Measurements from ENCODE around the gene PSMB5. TPM values are rescaled to one million over a fixed set of nuclear protein-coding genes. Genes with fewer than 3 reads are reported as not detected.

Gene PSMB5
- total and polyA plus RNA-seq, 2 of the 13 experiments (the other 11 are each of a cell fraction or from before 2014, with no cell fraction given) = 705 to 871 TPM

- Histone ChIP-seq H3K4me2 (ENCODE audit: low read depth, low read length) (no peak overlapping the region), H3K27ac (ENCODE audit: extremely low read length, insufficient read depth, low read length) (no peak overlapping the region), H3K9me3 (ENCODE audit: low read length) (no peaks in the 10 kb centered on the region), H4K20me1 (ENCODE audit: insufficient read depth, low read length) (no peaks in the 10 kb centered on the region), H3K36me3 (replicated peaks in 1 of 2; ENCODE audit: control insufficient read depth in 1 of 2, insufficient read depth in 2 of 2, low read length in 2 of 2) (peaks cover 4 to 10% of the 10 kb centered on the region in 2 experiments), H3K4me3 (replicated peaks in 1 of 3; ENCODE audit: insufficient read depth in 1 of 3, low read depth in 2 of 3, low read length in 3 of 3) (no peak overlapping the region), H2AFZ (ENCODE audit: low read length) (no peak overlapping the region), H3K9ac (ENCODE audit: insufficient read depth, low read depth, low read length) (no peak overlapping the region), H3K4me1 (ENCODE audit: insufficient read depth, low read length) (peaks cover 8% of the 10 kb centered on the region), H3K27me3 (ENCODE audit: control insufficient read depth in 1 of 2, insufficient read depth in 2 of 2, low read length in 2 of 2) (no peaks in the 10 kb centered on the region), H3K79me2 (ENCODE audit: insufficient read depth, low read length) (no peaks in the 10 kb centered on the region)
- ATAC-seq (peak; percentile 6), DNase-seq (ENCODE audit: low spot score) (no peak), FAIRE-seq (no peak)
- ChIA-PET POLR2A (interaction anchor here (1.2 to 15.1 kb wide), 3 partner anchors 13 to 14 kb away, joined by 5 to 203 read pairs (median 5); partner anchors contain the start of gene PSMB5), CTCF (ENCODE audit: low intra/inter-chr PET ratio, low total read pairs) (no interaction called here)
- WGBS (ENCODE audit: low lambda C conversion rate) = 96% methylated on average over 7 of the region's 7 CpGs
- TF ChIP-seq ZNF251 (CRISPR knock-in tag; IDR thresholded peaks at IDR 0.05) = 0 out of 2 replicates have a peak, but pooled peaks have one; percentile 41
- 0 out of 2 replicates have a peak, but pooled peaks have one; percentile 3 for TF ChIP-seq TRAFD1 (CRISPR knock-in tag; IDR thresholded peaks at IDR 0.05; ENCODE audit: borderline replicate concordance)
- TF ChIP-seq ZNF230 (CRISPR knock-in tag; IDR thresholded peaks at IDR 0.05) = 0 out of 2 replicates have a peak, but pooled peaks have one; percentile 76
- TF ChIP-seq TBL1XR1 (IDR thresholded peaks at IDR 0.05; ENCODE audit: borderline replicate concordance, low read length, partially characterized antibody) = no peak
- no peak for TF ChIP-seq ZNF335 (CRISPR knock-in tag; IDR thresholded peaks at IDR 0.05)
- no TSS peak for BruUV-seq (replicated peaks)
- intact Hi-C loops (cut with micrococcal nuclease; ENCODE audit: unreplicated experiment) = no loop called here
- in situ Hi-C loops (cut with HindIII; ENCODE audit: extremely low pct_ligation_motif_present, low pct_unique_long_range_greater_than_20kb) = no loop called here
These were observed 14.3 kb downstream of the PSMB5 start for GRCh38 chr14:23020143-23021128.
